NCI-H128 (cell line): ENCODE data around the gene GATA6.
"Not testable (repeated sequence)": the region's sequence is repeated elsewhere in the genome, so short reads cannot be mapped to it uniquely, and the experiment has no call there.

ENCODE experiments used
- DNase-seq: peaks from one replicate; lab custom pipeline; 2025; ENCODE audit not compliant: unreplicated experiment; lab: John Stamatoyannopoulos, UW

Gene GATA6

GRCh38 chr18:22203536-22204213, 34.3 kb downstream of the GATA6 start:
- no peak for DNase-seq

GRCh38 chr18:22204214-22204536, 34.8 kb downstream of the GATA6 start:
- no peak for DNase-seq

GRCh38 chr18:22204996-22205395, 35.6 kb downstream of the GATA6 start:
- no peak for DNase-seq

- DNase-seq, result no peak
These were observed 37.8 kb downstream of the GATA6 start for GRCh38 chr18:22207021-22207758.

GRCh38 chr18:22210311-22210754, 40.9 kb downstream of the GATA6 start:
- DNase-seq, result no peak

GRCh38 chr18:22211657-22212056, 42.3 kb downstream of the GATA6 start:
- DNase-seq, result no peak

- no peak for DNase-seq
These were observed 44.1 kb downstream of the GATA6 start for GRCh38 chr18:22213333-22213973.

- DNase-seq, result no peak
These were observed 45.5 kb downstream of the GATA6 start for GRCh38 chr18:22214731-22215528.

GRCh38 chr18:22218835-22219234, 49.4 kb downstream of the GATA6 start:
- no peak for DNase-seq

- no peak for DNase-seq
These were observed 50.4 kb downstream of the GATA6 start for GRCh38 chr18:22219568-22220355.

GRCh38 chr18:22220585-22220984, 51.2 kb downstream of the GATA6 start:
- DNase-seq, result not testable (repeated sequence)

GRCh38 chr18:22221350-22221749, 52.0 kb downstream of the GATA6 start:
- no peak for DNase-seq

- no peak for DNase-seq
These were observed 54.0 kb downstream of the GATA6 start for GRCh38 chr18:22223254-22223964.

- DNase-seq, result no peak
These were observed 54.6 kb downstream of the GATA6 start for GRCh38 chr18:22223965-22224322.

- DNase-seq, result no peak
These were observed 55.0 kb downstream of the GATA6 start for GRCh38 chr18:22224339-22224738.

- DNase-seq, result no peak
These were observed 57.4 kb downstream of the GATA6 start for GRCh38 chr18:22226801-22227200.

GRCh38 chr18:22228976-22229375, 59.6 kb downstream of the GATA6 start:
- DNase-seq, result no peak

- DNase-seq, result no peak
These were observed 60.2 kb downstream of the GATA6 start for GRCh38 chr18:22229456-22230124.

- no peak for DNase-seq
These were observed 61.1 kb downstream of the GATA6 start for GRCh38 chr18:22230471-22230945.
